Inflammatory macrophage (primary cell): Measurements from ENCODE around the gene BNIP5.

ENCODE experiments used
- DNase-seq, 2 donors: peaks; one replicate each; pipeline ENCODE4 v3.0.0-alpha.2; 2020 to 2022

Gene BNIP5

GRCh38 chr6:36320475-36320874 is 16.2 kb downstream of the BNIP5 start:
- DNase-seq = no peak

GRCh38 chr6:36319821-36320220 is 16.9 kb downstream of the BNIP5 start:
- no peak for DNase-seq

- DNase-seq = no peak
Measured at GRCh38 chr6:36319436-36319762, 17.3 kb downstream of the BNIP5 start.

GRCh38 chr6:36318690-36319435 is 17.8 kb downstream of the BNIP5 start:
- no peak for DNase-seq

- no peak for DNase-seq
Measured at GRCh38 chr6:36317623-36318022, 19.1 kb downstream of the BNIP5 start.

GRCh38 chr6:36315921-36316320 is 20.8 kb downstream of the BNIP5 start:
- no peak for DNase-seq

GRCh38 chr6:36314221-36315014 is 22.3 kb downstream of the BNIP5 start:
- peak in 1 of 2 donors; percentile 17 for DNase-seq

- DNase-seq = no peak
Measured at GRCh38 chr6:36313649-36313936, 23.1 kb downstream of the BNIP5 start.

- peak; percentile 30 to 38 for DNase-seq
Measured at GRCh38 chr6:36312854-36313648, 23.6 kb downstream of the BNIP5 start.

GRCh38 chr6:36309900-36310299 is 26.8 kb downstream of the BNIP5 start:
- DNase-seq = no peak

GRCh38 chr6:36309203-36309602 is 27.5 kb downstream of the BNIP5 start:
- DNase-seq = no peak

GRCh38 chr6:36308514-36308913 is 28.2 kb downstream of the BNIP5 start:
- DNase-seq = no peak

- no peak for DNase-seq
Measured at GRCh38 chr6:36306375-36306774, 30.3 kb downstream of the BNIP5 start.

GRCh38 chr6:36305885-36306284 is 30.8 kb downstream of the BNIP5 start:
- no peak for DNase-seq

GRCh38 chr6:36302227-36302976 is 34.3 kb downstream of the BNIP5 start:
- peak; percentile 89 to 91 for DNase-seq

GRCh38 chr6:36301781-36302180 is 34.9 kb downstream of the BNIP5 start:
- no peak for DNase-seq

GRCh38 chr6:36301085-36301658 is 35.5 kb downstream of the BNIP5 start:
- no peak for DNase-seq

- no peak for DNase-seq
Measured at GRCh38 chr6:36298027-36298426, 38.7 kb downstream of the BNIP5 start.

- no peak for DNase-seq
Measured at GRCh38 chr6:36297511-36297910, 39.2 kb downstream of the BNIP5 start.

- DNase-seq = peak; percentile 28 to 29
Measured at GRCh38 chr6:36297051-36297450, 39.6 kb downstream of the BNIP5 start.

GRCh38 chr6:36296240-36296639 is 40.4 kb downstream of the BNIP5 start:
- DNase-seq = peak; percentile 18 to 66

GRCh38 chr6:36292170-36292569 is 44.5 kb downstream of the BNIP5 start:
- DNase-seq = no peak
